Measurements from ENCODE around the gene SPON2. TPM values are rescaled to one million over a fixed set of nuclear protein-coding genes. Genes with fewer than 3 reads are reported as not detected.

Gene SPON2
- total RNA-seq, 3 donors from 2014 or later, result 35.3 to 59.4 (median 36.1) TPM

- Histone ChIP-seq H3K9me3 (no peaks in the 10 kb centered on the region), H3K27ac (peak overlapping the region in 1 of 2 donors; percentile 19), H3K4me3 (no peak overlapping the region), H3K36me3 (no peaks in the 10 kb centered on the region), H3K27me3 (no peaks in the 10 kb centered on the region), H3K4me1 (peaks cover 14 to 16% of the 10 kb centered on the region in 2 donors)
- intact Hi-C loops (cut with DNase I; ENCODE audit: low total_unique reads), result no loop called here
- TF ChIP-seq POLR2AphosphoS5 (IDR thresholded peaks at IDR 0.05) (no peak), CTCF (IDR thresholded peaks at IDR 0.05) (no peak), POLR2A (IDR thresholded peaks at IDR 0.05) (no peak)
- DNase-seq (ENCODE audit: low spot score in 2 of 2), result peak in 1 of 2 donors; percentile 12
Observed at GRCh38 chr4:1196421-1197183, 24.2 kb upstream of the SPON2 start.

DNA sequence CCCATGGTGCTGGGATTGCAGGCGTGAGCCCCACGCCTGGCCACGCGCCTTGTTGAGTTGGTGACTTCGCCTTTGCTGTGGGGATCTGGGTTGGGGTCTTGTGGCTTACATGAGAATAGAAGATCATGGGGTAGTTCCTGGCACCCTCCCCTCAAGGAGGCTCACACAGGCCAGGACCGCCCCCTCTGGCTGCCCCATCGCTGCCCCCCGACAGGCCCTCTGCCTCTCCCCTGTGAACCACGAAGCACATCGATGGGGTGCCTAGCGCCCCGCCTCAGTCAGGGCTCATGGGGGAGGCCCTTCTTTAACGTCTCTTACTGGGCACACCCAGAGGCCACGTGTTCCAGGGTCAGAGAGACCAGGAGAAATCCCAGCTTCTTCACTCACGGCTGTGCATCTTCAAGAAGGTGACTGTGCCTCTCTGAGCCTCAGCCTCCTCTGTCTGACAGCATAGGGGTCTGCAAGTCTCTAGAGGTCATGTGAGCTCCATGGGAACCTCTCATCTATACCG, 23.6 kb upstream of the SPON2 start:
- intact Hi-C loops (cut with DNase I; ENCODE audit: low total_unique reads), result no loop called here
- peak in 1 of 2 donors; percentile 15 for DNase-seq (ENCODE audit: low spot score in 2 of 2)
- Histone ChIP-seq H3K36me3 (no peaks in the 10 kb centered on the region), H3K27me3 (no peaks in the 10 kb centered on the region), H3K27ac (peak overlapping the region in 1 of 2 donors; percentile 48), H3K4me1 (peaks cover 17 to 18% of the 10 kb centered on the region in 2 donors), H3K9me3 (no peaks in the 10 kb centered on the region), H3K4me3 (no peak overlapping the region)
- TF ChIP-seq POLR2A (IDR thresholded peaks at IDR 0.05) (no peak), CTCF (IDR thresholded peaks at IDR 0.05) (no peak), POLR2AphosphoS5 (IDR thresholded peaks at IDR 0.05) (no peak)

GRCh38 chr4:1195109-1195671, 22.8 kb upstream of the SPON2 start:
- Histone ChIP-seq H3K27ac (peak overlapping the region; percentile 74 to 95), H3K27me3 (no peaks in the 10 kb centered on the region), H3K36me3 (no peaks in the 10 kb centered on the region), H3K9me3 (no peaks in the 10 kb centered on the region), H3K4me1 (peaks cover 12 to 17% of the 10 kb centered on the region in 2 donors), H3K4me3 (peak overlapping the region; percentile 19 to 61 (median 26))
- TF ChIP-seq POLR2A (IDR thresholded peaks at IDR 0.05) (no peak), POLR2AphosphoS5 (IDR thresholded peaks at IDR 0.05) (no peak), CTCF (IDR thresholded peaks at IDR 0.05) (no peak)
- peak in 1 of 2 donors; percentile 13 for DNase-seq (ENCODE audit: low spot score in 2 of 2)
- intact Hi-C loops (cut with DNase I; ENCODE audit: low total_unique reads), result no loop called here

GRCh38 chr4:1194010-1194900, 21.9 kb upstream of the SPON2 start:
- H3K9me3 ChIP-seq, result no peaks in the 10 kb centered on the region
- H3K27me3 ChIP-seq, result no peaks in the 10 kb centered on the region
- H3K36me3 ChIP-seq, result no peaks in the 10 kb centered on the region
- peak overlapping the region; percentile 74 to 95 for H3K27ac ChIP-seq
- intact Hi-C loops (cut with DNase I; ENCODE audit: low total_unique reads), result no loop called here
- H3K4me1 ChIP-seq, result peaks cover 12 to 17% of the 10 kb centered on the region in 2 donors
- peak overlapping the region; percentile 19 to 61 (median 26) for H3K4me3 ChIP-seq
- TF ChIP-seq CTCF (IDR thresholded peaks at IDR 0.05) (no peak), POLR2A (IDR thresholded peaks at IDR 0.05) (no peak)
- peak; percentile 20 to 51 for DNase-seq (ENCODE audit: low spot score in 2 of 2)
